A549 (cell line): Measurements from ENCODE around the gene ARID1B. TPM values are rescaled to one million over a fixed set of nuclear protein-coding genes. Genes with fewer than 3 reads are reported as not detected.

Experiments
- ATAC-seq, 2 experiments: fragments of 200-7000 bp in 1 of 2; fragments of >200 bp in 1 of 2; cut with Nextera tagmentation in 1 of 2; cut with Tn5 transposase in 1 of 2; 3 replicates each; pipeline versions ENCODE4 v1.8.0 to v1.9.1; 2018 to 2020; ENCODE audit warnings: mild to moderate bottlenecking in 1 of 2, moderate library complexity in 1 of 2
- CTCF ChIA-PET: fragments of 300-600 bp; sonication (Branson Sonifier 250); formaldehyde crosslinking; extraction: SDS; loops from one replicate; lab custom pipeline; 2021; ENCODE audit warnings: antibody characterized with exemption, inconsistent platforms; lab: Yijun Ruan, JAX
- POLR2A ChIA-PET: fragments of 350-600 bp; formaldehyde crosslinking; extraction: SDS; loops from one replicate; lab custom pipeline; 2021; ENCODE audit warnings: antibody characterized with exemption, inconsistent platforms; lab: Yijun Ruan, JAX
- DNase-seq, 2 experiments: peaks; one replicate each; pipeline versions ENCODE4 v3.0.0 to v3.0.0-alpha.2; 2011 to 2016; ENCODE audit warnings: low read depth in 1 of 2, low spot score in 1 of 2
- FAIRE-seq: peaks from 2 replicates; lab custom pipeline; 2011; peaks lifted over from hg19 to GRCh38; lab: Jason Lieb, UNC
- H3K27ac ChIP-seq, 2 experiments: fragments of >200 bp; sonication (Bioruptor Twin); formaldehyde crosslinking; 3 replicates each; pipeline ENCODE4 v1.5.1; 2016 to 2017
- H3K4me1 ChIP-seq: fragments of >200 bp; sonication (Bioruptor Twin); formaldehyde crosslinking; 3 replicates; pipeline ENCODE4 v1.6.1; 2016
- H3K4me2 ChIP-seq: fragments of >200 bp; sonication (Bioruptor Twin); formaldehyde crosslinking; 3 replicates; pipeline ENCODE4 v1.6.1; 2016
- H3K4me3 ChIP-seq: fragments of >200 bp; sonication (Bioruptor Twin); formaldehyde crosslinking; 3 replicates; pipeline ENCODE4 v1.5.1; 2016
- H3K9me3 ChIP-seq: fragments of >200 bp; sonication (Bioruptor Twin); formaldehyde crosslinking; 3 replicates; pipeline ENCODE4 v1.6.1; 2016
- ATOH8 ChIP-seq: fragments of 250-450 bp; sonication (Bioruptor Pico); IDR thresholded peaks from 2 replicates; pipeline ENCODE4 v1.5.0; 2020; ENCODE audit warnings: low read depth, mild to moderate bottlenecking, moderate library complexity
- BHLHE40 ChIP-seq: IDR thresholded peaks from 2 replicates; pipeline ENCODE4 v1.6.1; 2012; ENCODE audit warnings: low read depth, low read length, inconsistent platforms
- CBX2 ChIP-seq: fragments of 200-600 bp; sonication (generic); IDR thresholded peaks from 2 replicates; pipeline ENCODE4 v1.6.1; 2016; ENCODE audit warnings: low read depth, mild to moderate bottlenecking, borderline replicate concordance
- CHD2 ChIP-seq: fragments of 150-350 bp; IDR thresholded peaks from 2 replicates; pipeline ENCODE4 v1.6.1; 2014; ENCODE audit warnings: low read length; ENCODE audit not compliant: partially characterized antibody
- CHD4 ChIP-seq: fragments of 200-600 bp; sonication (generic); IDR thresholded peaks from 2 replicates; pipeline ENCODE4 v1.6.1; 2016; ENCODE audit warnings: antibody characterized with exemption, mild to moderate bottlenecking, borderline replicate concordance
- EHF ChIP-seq: fragments of 250-450 bp; sonication (Bioruptor Pico); IDR thresholded peaks from 2 replicates; pipeline ENCODE4 v1.5.0; 2020; ENCODE audit warnings: mild to moderate bottlenecking
- ESRRA ChIP-seq: fragments of 150-350 bp; IDR thresholded peaks from 2 replicates; pipeline ENCODE4 v1.6.1; 2014; ENCODE audit warnings: mild to moderate bottlenecking, low read length, borderline replicate concordance
- FOSB ChIP-seq: fragments of 250-450 bp; sonication (Bioruptor Pico); IDR thresholded peaks from 2 replicates; pipeline ENCODE4 v1.5.0; 2020; ENCODE audit warnings: mild to moderate bottlenecking, moderate library complexity
- HOXA7 ChIP-seq: fragments of 250-450 bp; sonication (Bioruptor Pico); IDR thresholded peaks from 2 replicates; pipeline ENCODE4 v1.5.0; 2020; ENCODE audit warnings: mild to moderate bottlenecking, moderate library complexity
- JUNB ChIP-seq: fragments of >200 bp; sonication (Bioruptor Twin); formaldehyde crosslinking; IDR thresholded peaks from 2 replicates; pipeline ENCODE4 v1.6.1; 2016
- MAFK ChIP-seq: fragments of 450-650 bp; IDR thresholded peaks from 2 replicates; pipeline ENCODE4 v1.6.1; 2014; ENCODE audit not compliant: partially characterized antibody
- MAX ChIP-seq: IDR thresholded peaks from 2 replicates; pipeline ENCODE4 v1.6.1; 2012
- MAZ ChIP-seq: fragments of 150-350 bp; IDR thresholded peaks from 2 replicates; pipeline ENCODE4 v1.6.1; 2014; ENCODE audit warnings: antibody characterized with exemption, low read depth, low read length, borderline replicate concordance
- MYC ChIP-seq: IDR thresholded peaks from 2 replicates; pipeline ENCODE4 v1.6.1; 2012; ENCODE audit warnings: mild to moderate bottlenecking, inconsistent platforms, low read length, improper control_type of control experiment, borderline replicate concordance
- PHF8 ChIP-seq: fragments of 200-600 bp; sonication (generic); IDR thresholded peaks from 2 replicates; pipeline ENCODE4 v1.6.1; 2016; ENCODE audit warnings: low read depth, mild to moderate bottlenecking, antibody characterized with exemption, moderate library complexity, borderline replicate concordance
- RNF2 ChIP-seq: fragments of 200-600 bp; sonication (generic); IDR thresholded peaks from 2 replicates; pipeline ENCODE4 v1.6.1; 2016; ENCODE audit warnings: low read depth, mild to moderate bottlenecking, antibody characterized with exemption, moderate library complexity, borderline replicate concordance
- SMC3 ChIP-seq: fragments of >200 bp; sonication (Bioruptor Twin); formaldehyde crosslinking; IDR thresholded peaks from 3 replicates; pipeline ENCODE4 v1.6.1; 2018; ENCODE audit warnings: inconsistent platforms
- TFCP2L1 ChIP-seq: fragments of 250-450 bp; sonication (Bioruptor Pico); IDR thresholded peaks from 2 replicates; pipeline ENCODE4 v1.5.0; 2021; ENCODE audit warnings: mild to moderate bottlenecking
- TP53 ChIP-seq: fragments of 250-450 bp; sonication (Bioruptor Pico); IDR thresholded peaks from 2 replicates; pipeline ENCODE4 v1.5.0; 2021; ENCODE audit warnings: mild to moderate bottlenecking, moderate library complexity
- ZC3H11A ChIP-seq: fragments of 450-650 bp; IDR thresholded peaks from 2 replicates; pipeline ENCODE4 v1.6.1; 2014; ENCODE audit warnings: antibody characterized with exemption, mild to moderate bottlenecking
- WGBS: methylation state at CpG from one replicate; pipeline ENCODE4 v1.1.6; 2017; ENCODE audit errors: missing lambda C conversion rate; 5-methylcytosine and 5-hydroxymethylcytosine counted together
- polyA plus RNA-seq, 4 experiments: library from polyadenylated mRNA; depleted of rRNA in 3 of 4; stranded (reverse); fragments of >200 nt; fragmentation: RNase III in 1 of 4; extraction: RNeasy Plus Mini Kit Qiagen cat#74134 plus additional on column Dnase treatment in 1 of 4; gene quantifications; 2 replicates in 3 of 4; 3 replicates in 1 of 4; pipeline ENCODE4 v1.2.3, GENCODE V29; 2011 to 2017
- TF ChIP-seq, protein P1 (sequence below): fragments of 150-350 bp; IDR thresholded peaks from 2 replicates; pipeline ENCODE4 v1.6.1; 2014; ENCODE audit warnings: low read depth, mild to moderate bottlenecking, low read length
- TF ChIP-seq, protein P2 (sequence below): fragments of 450-650 bp; IDR thresholded peaks from 2 replicates; pipeline ENCODE4 v1.6.1; 2014; ENCODE audit warnings: antibody characterized with exemption
- TF ChIP-seq, protein P3 (sequence below): fragments of 200-600 bp; sonication (generic); IDR thresholded peaks from 2 replicates; pipeline ENCODE4 v1.6.1; 2016; ENCODE audit warnings: antibody characterized with exemption, mild to moderate bottlenecking, moderate library complexity

The ARID1B gene
- polyA plus RNA-seq, 2 of the 4 experiments (the other 2 are of a cell fraction), result 13.5 to 16.3 TPM

DNA sequence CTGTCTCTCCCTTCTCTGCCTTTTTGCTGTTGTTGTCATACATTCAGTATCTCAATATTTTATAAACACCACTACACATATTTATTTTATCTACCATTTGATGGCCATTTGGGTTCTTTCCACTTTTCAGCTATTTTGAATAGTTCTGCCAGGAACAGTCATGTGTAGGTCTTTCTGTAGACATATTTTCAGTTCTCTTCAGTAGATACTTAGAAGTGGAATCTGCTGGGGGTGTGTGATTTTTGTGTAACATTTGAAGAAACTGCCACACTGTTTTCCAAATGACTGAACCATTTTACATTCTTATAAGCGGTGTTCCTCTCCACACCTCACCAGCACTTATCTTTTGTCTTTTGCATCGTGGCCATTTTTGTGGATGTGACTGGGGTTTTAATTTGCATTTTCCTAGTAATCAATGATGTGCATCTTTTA, 197.7 kb downstream of the ARID1B start:
- no peak for TF ChIP-seq CHD4
- no peak for TF ChIP-seq RNF2
- no peak for TF ChIP-seq MAX
- TF ChIP-seq, protein P1, sequence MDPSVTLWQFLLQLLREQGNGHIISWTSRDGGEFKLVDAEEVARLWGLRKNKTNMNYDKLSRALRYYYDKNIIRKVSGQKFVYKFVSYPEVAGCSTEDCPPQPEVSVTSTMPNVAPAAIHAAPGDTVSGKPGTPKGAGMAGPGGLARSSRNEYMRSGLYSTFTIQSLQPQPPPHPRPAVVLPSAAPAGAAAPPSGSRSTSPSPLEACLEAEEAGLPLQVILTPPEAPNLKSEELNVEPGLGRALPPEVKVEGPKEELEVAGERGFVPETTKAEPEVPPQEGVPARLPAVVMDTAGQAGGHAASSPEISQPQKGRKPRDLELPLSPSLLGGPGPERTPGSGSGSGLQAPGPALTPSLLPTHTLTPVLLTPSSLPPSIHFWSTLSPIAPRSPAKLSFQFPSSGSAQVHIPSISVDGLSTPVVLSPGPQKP, result no peak
- TF ChIP-seq TP53 (CRISPR knock-in tag), result no peak
- no peak for TF ChIP-seq MAZ
- TF ChIP-seq ZC3H11A, result no peak
- no peak for TF ChIP-seq ESRRA
- no peak for TF ChIP-seq TFCP2L1
- TF ChIP-seq JUNB, result no peak
- TF ChIP-seq, protein P2, sequence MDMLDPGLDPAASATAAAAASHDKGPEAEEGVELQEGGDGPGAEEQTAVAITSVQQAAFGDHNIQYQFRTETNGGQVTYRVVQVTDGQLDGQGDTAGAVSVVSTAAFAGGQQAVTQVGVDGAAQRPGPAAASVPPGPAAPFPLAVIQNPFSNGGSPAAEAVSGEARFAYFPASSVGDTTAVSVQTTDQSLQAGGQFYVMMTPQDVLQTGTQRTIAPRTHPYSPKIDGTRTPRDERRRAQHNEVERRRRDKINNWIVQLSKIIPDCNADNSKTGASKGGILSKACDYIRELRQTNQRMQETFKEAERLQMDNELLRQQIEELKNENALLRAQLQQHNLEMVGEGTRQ, result no peak
- no peak for TF ChIP-seq BHLHE40
- TF ChIP-seq MAFK, result no peak
- no peak for TF ChIP-seq MYC
- no peak for TF ChIP-seq CBX2
- TF ChIP-seq PHF8, result no peak
- TF ChIP-seq, protein P3, sequence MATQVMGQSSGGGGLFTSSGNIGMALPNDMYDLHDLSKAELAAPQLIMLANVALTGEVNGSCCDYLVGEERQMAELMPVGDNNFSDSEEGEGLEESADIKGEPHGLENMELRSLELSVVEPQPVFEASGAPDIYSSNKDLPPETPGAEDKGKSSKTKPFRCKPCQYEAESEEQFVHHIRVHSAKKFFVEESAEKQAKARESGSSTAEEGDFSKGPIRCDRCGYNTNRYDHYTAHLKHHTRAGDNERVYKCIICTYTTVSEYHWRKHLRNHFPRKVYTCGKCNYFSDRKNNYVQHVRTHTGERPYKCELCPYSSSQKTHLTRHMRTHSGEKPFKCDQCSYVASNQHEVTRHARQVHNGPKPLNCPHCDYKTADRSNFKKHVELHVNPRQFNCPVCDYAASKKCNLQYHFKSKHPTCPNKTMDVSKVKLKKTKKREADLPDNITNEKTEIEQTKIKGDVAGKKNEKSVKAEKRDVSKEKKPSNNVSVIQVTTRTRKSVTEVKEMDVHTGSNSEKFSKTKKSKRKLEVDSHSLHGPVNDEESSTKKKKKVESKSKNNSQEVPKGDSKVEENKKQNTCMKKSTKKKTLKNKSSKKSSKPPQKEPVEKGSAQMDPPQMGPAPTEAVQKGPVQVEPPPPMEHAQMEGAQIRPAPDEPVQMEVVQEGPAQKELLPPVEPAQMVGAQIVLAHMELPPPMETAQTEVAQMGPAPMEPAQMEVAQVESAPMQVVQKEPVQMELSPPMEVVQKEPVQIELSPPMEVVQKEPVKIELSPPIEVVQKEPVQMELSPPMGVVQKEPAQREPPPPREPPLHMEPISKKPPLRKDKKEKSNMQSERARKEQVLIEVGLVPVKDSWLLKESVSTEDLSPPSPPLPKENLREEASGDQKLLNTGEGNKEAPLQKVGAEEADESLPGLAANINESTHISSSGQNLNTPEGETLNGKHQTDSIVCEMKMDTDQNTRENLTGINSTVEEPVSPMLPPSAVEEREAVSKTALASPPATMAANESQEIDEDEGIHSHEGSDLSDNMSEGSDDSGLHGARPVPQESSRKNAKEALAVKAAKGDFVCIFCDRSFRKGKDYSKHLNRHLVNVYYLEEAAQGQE, result no peak
- no peak for TF ChIP-seq ATOH8 (CRISPR knock-in tag)
- TF ChIP-seq EHF (CRISPR knock-in tag), result no peak
- no peak for ATAC-seq
- CTCF ChIA-PET, result interaction anchor here (1.1 kb wide), 1 partner anchor 80 kb away, joined by 3 read pairs; no protein-coding TSS in a partner anchor

DNA sequence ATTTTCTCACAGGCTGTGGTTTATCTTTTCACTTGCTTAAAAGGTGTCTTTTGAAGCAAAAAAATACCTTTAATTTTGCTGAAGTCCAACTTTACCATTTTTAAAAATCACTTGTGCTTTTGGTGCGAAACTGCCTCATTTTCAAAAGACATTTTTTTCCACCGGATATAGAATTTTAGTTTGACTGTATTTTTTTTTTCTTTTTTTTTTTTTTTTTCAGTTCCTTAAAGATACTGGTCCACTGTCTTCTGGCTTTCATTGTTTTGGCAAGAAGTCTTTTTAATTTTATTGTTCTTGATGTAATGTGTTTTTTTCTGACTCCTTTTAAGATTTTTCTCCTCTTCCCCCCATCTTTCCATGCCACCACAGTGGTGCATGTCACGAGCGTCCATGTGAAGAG, 198.2 kb downstream of the ARID1B start:
- ChIA-PET POLR2A (no interaction called here), CTCF (no interaction called here)
- no peak for FAIRE-seq
- Histone ChIP-seq H3K4me3 (no peak overlapping the region), H3K27ac (no peak overlapping the region), H3K4me2 (no peak overlapping the region), H3K9me3 (no peaks in the 10 kb centered on the region), H3K4me1 (peaks cover 3% of the 10 kb centered on the region)
- DNase-seq, result no peak
- TF ChIP-seq CHD2, result no peak
- TF ChIP-seq HOXA7 (CRISPR knock-in tag), result no peak
- TF ChIP-seq CBX2, result no peak
- TF ChIP-seq FOSB (CRISPR knock-in tag), result no peak
- TF ChIP-seq SMC3, result no peak
- WGBS, result 93% methylated on average over 4 of the region's 4 CpGs
- no peak for ATAC-seq

More for the DNA sequence above, 197.7 kb downstream of the ARID1B start:
- Histone ChIP-seq H3K9me3 (no peaks in the 10 kb centered on the region), H3K4me1 (no peaks in the 10 kb centered on the region), H3K4me3 (no peak overlapping the region), H3K27ac (no peak overlapping the region), H3K4me2 (no peak overlapping the region)
- DNase-seq, result no peak
- POLR2A ChIA-PET, result no interaction called here
- WGBS, result 92% methylated on average over 2 of the region's 2 CpGs
- no peak for FAIRE-seq
